Muscle layer of colon (tissue), 2 donors: ENCODE measurements around the gene ARHGAP29.

Experiments
- H3K27ac ChIP-seq: one replicate; pipeline ENCODE4 v1.7.0; 2013; ENCODE audit warnings: low read depth, mild to moderate bottlenecking, low read length, moderate library complexity
- H3K27me3 ChIP-seq, 2 donors: one replicate each; pipeline ENCODE4 v1.7.0; 2013; ENCODE audit warnings: low read length in 2 of 2, mild to moderate bottlenecking in 2 of 2; ENCODE audit not compliant: insufficient read depth in 2 of 2, control insufficient read depth in 1 of 2
- H3K36me3 ChIP-seq: one replicate; pipeline ENCODE4 v1.7.0; 2013; ENCODE audit warnings: mild to moderate bottlenecking, low read length; ENCODE audit not compliant: insufficient read depth
- H3K4me1 ChIP-seq: one replicate; pipeline ENCODE4 v1.7.0; 2013; ENCODE audit warnings: mild to moderate bottlenecking, low read length; ENCODE audit not compliant: insufficient read depth
- H3K4me3 ChIP-seq, 2 donors: one replicate each; pipeline ENCODE4 v1.7.0; 2013; ENCODE audit warnings: low read length in 2 of 2, low read depth in 1 of 2, mild to moderate bottlenecking in 1 of 2, moderate library complexity in 1 of 2
- H3K9ac ChIP-seq: one replicate; pipeline ENCODE4 v1.7.0; 2013; ENCODE audit warnings: low read length
- H3K9me3 ChIP-seq: one replicate; pipeline ENCODE4 v1.7.0; 2013; ENCODE audit warnings: mild to moderate bottlenecking, low read length
- donor health status: abdominal sarcoma.
- donor health status: Adenocarcinoma of cecum.

The ARHGAP29 gene

DNA sequence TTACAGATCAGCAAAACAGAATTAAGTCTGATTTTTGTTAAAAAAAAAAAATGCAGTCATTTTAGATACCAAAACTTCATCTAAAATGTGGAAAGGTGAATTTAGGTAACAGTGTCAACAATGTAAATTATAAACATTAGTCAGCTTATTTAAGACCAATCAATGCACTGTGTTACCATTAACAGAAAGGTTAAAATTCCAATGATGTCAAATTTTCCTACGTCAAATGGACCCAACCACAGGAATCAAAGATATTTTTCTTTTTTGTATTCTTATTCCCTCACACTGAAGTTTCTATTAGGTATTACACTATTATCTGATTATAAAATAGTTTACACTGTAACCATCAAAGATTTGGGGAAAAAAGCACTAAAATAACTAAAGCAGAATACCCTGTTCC lies 6.5 kb downstream of the ARHGAP29 start:
- H3K9me3 ChIP-seq = no peaks in the 10 kb centered on the region
- H3K36me3 ChIP-seq = no peaks in the 10 kb centered on the region
- H3K4me3 ChIP-seq = no peak overlapping the region
- H3K9ac ChIP-seq = no peak overlapping the region
- H3K27me3 ChIP-seq = no peaks in the 10 kb centered on the region
- H3K4me1 ChIP-seq = no peaks in the 10 kb centered on the region
- H3K27ac ChIP-seq = no peak overlapping the region

DNA sequence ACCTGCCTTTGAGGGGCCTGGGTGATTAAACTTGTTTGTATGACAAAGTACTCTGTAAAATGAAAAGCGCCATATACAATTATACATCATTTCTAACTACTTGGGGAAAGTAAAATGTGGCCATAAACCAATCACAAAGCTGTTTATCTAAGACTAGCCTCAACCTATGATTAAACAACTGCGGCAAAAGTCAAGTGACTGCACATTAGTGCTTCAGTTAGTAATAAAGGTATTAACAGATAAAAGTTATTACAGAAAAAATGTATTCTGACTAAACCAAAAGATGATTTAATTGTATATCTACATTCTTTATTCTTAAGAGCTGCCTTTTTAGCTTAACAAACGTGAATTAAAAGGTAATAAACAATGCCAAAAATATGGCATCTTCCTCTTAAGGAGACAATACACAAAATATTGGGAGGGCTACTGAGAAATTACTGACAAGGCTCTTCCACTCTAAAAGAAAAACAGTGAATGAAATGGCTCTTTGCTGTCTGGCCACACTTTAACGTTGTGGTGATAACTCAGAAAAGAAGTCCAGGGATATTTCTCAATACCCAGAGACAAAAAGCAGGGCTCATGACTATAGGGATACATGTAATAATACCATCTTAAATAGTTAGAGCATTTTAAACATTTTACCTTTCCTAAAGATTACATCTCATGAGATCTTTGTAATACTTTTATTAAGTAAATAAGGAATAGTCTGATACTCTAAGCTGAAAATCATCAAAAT lies 8.6 kb downstream of the ARHGAP29 start:
- Histone ChIP-seq H3K4me3 (no peak overlapping the region), H3K27ac (no peak overlapping the region)

DNA sequence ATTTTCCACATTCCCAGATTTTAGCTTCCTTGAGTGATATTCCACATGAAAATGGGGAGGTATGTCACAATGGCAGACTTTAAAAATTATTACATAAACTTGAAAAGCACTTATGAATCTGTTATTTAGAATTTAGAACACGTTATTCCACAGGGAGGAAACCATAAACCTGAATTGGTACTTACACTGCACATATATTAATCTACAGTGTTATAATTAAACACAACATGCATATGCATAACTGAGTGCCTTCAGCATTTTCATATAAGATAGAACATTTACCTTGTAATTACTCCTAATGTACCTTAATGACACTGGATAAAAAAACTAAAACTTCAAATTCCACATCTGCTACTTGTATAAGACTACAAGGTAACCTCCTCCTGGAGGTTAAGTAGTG lies 9.8 kb downstream of the ARHGAP29 start:
- H3K4me3 ChIP-seq = no peak overlapping the region
- H3K36me3 ChIP-seq = no peaks in the 10 kb centered on the region
- H3K27ac ChIP-seq = no peak overlapping the region
- H3K9me3 ChIP-seq = no peaks in the 10 kb centered on the region
- no peak overlapping the region for H3K9ac ChIP-seq
- H3K27me3 ChIP-seq = no peaks in the 10 kb centered on the region
- H3K4me1 ChIP-seq = no peaks in the 10 kb centered on the region

More for the DNA sequence above, 8.6 kb downstream of the ARHGAP29 start:
- no peaks in the 10 kb centered on the region for H3K9me3 ChIP-seq
- no peaks in the 10 kb centered on the region for H3K27me3 ChIP-seq
- no peaks in the 10 kb centered on the region for H3K36me3 ChIP-seq
- no peaks in the 10 kb centered on the region for H3K4me1 ChIP-seq
- H3K9ac ChIP-seq = no peak overlapping the region

DNA sequence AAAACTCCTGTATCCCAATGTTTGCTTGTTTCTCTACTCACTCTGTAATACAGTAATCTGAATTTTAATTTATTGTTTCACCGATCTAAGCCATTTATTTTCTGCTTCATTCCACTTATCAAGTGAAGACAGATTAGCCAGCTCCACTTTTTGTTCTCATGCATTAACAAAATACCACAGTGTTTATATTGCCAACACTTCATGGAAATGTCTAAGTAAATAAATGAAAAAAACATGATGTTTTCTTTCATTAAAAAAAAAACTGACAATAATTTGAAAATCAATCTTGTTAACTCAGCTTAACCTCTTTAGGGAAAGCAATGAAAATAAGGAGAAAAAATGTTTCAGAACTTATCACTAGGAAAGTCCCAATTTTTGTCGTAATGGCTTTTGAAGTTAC lies 11.5 kb downstream of the ARHGAP29 start:
- no peaks in the 10 kb centered on the region for H3K9me3 ChIP-seq
- H3K27ac ChIP-seq = no peak overlapping the region
- no peaks in the 10 kb centered on the region for H3K4me1 ChIP-seq

DNA sequence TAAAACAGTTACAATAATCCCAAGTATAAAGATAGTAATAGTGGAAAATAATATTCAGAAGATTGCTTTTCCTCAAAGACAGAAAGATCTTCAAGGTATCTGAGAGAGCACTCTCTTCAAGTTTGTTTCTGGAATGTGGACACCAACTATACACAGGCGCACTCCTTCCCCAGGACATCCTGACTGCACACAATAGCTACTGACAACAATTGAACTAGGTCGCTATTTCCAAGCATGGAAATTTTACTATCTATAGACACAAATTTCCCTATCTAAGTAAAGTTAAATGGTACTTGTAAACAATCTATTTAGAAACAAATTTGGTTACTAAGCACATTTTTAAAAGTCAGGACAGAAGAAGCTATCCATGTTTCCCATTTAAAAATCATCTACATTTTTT lies 19.1 kb downstream of the ARHGAP29 start:
- no peak overlapping the region for H3K27ac ChIP-seq

More for the DNA sequence above, 11.5 kb downstream of the ARHGAP29 start:
- Histone ChIP-seq H3K4me3 (no peak overlapping the region), H3K9ac (no peak overlapping the region), H3K36me3 (no peaks in the 10 kb centered on the region), H3K27me3 (no peaks in the 10 kb centered on the region)

DNA sequence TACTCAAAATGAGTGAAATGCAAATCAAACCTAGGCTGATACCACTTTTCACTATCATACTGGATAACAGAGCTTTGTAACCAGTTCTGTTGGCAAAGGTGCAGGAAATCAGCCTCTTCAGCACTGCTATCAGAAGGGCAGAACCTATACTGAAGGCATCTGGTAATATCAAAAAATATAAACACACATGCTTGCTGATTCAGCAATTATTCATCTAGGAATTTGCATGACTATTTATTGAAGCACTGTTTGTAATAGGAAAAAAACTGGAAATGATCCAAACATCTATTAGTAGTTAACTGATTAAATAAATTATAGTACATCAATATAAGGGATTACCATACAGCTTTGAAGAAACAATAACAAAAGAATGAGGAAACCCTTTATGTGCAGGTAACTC lies 21.4 kb downstream of the ARHGAP29 start:
- Histone ChIP-seq H3K9ac (no peak overlapping the region), H3K27me3 (no peaks in the 10 kb centered on the region), H3K27ac (no peak overlapping the region), H3K4me1 (no peaks in the 10 kb centered on the region), H3K4me3 (no peak overlapping the region), H3K9me3 (no peaks in the 10 kb centered on the region), H3K36me3 (no peaks in the 10 kb centered on the region)

More for the DNA sequence above, 19.1 kb downstream of the ARHGAP29 start:
- Histone ChIP-seq H3K4me3 (no peak overlapping the region), H3K9ac (no peak overlapping the region), H3K9me3 (no peaks in the 10 kb centered on the region), H3K27me3 (no peaks in the 10 kb centered on the region), H3K4me1 (no peaks in the 10 kb centered on the region), H3K36me3 (no peaks in the 10 kb centered on the region)

DNA sequence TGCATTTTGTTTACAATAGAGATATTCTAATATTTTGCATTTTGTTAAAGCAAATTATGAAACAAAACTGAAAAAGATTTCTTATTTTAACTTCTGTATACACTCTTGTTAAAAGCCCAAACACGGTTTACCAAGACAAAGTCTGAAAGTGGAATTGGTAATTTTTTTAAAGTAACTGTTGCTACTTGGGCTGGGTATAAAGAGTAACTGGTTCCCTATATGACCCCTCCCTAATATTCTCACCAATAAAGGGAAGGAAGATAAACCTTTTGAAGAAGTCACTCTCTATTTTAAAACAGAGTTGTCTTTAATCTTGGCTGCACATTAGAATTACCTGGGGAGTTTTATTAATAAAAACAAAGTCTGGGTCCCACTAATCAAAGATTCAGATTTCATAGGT lies 27.4 kb downstream of the ARHGAP29 start:
- no peak overlapping the region for H3K27ac ChIP-seq
- H3K9ac ChIP-seq = no peak overlapping the region
- H3K4me1 ChIP-seq = no peaks in the 10 kb centered on the region
- H3K27me3 ChIP-seq = no peaks in the 10 kb centered on the region
- H3K9me3 ChIP-seq = no peaks in the 10 kb centered on the region
- H3K4me3 ChIP-seq = no peak overlapping the region
- H3K36me3 ChIP-seq = no peaks in the 10 kb centered on the region

DNA sequence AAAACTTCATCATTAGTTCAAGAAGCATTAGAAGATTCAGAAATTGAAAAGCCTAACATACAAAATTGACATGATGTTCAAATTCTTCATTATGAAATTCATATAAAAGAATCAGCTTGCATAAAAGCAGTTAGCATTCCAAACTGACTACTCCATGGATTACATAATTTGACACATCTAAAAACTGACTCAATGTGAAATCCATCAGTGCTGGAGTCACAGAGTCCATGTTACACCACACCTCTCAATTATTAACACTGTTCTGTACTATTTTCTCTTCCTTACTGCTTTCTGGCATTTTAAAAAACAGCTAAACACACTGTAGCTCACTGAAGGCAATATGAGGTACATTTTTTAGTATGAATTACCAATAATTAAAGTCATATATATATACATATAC lies 28.0 kb downstream of the ARHGAP29 start:
- Histone ChIP-seq H3K4me3 (no peak overlapping the region), H3K9ac (no peak overlapping the region), H3K4me1 (no peaks in the 10 kb centered on the region), H3K9me3 (no peaks in the 10 kb centered on the region), H3K36me3 (no peaks in the 10 kb centered on the region), H3K27ac (no peak overlapping the region), H3K27me3 (no peaks in the 10 kb centered on the region)

DNA sequence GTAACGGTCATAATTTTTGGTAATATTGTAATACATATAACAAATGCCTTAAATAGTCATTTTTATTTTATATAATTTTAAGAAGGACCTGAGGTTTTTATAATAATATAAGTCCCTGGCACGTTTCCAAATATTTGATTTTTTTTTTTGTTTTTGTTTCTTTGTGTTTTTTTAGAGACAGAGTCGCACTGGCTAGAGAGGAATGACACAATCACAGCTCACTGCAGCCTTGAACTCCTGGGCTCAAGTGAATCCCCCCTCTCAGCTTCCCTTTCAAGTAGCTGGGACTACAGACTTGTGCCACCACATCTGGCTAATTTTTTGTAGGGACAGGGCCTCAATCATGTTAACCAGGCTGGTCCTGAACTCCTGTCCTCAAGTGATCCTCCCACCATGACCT lies 29.7 kb downstream of the ARHGAP29 start:
- Histone ChIP-seq H3K4me3 (no peak overlapping the region), H3K27ac (no peak overlapping the region), H3K27me3 (no peaks in the 10 kb centered on the region), H3K36me3 (no peaks in the 10 kb centered on the region), H3K9me3 (no peaks in the 10 kb centered on the region), H3K9ac (no peak overlapping the region), H3K4me1 (no peaks in the 10 kb centered on the region)

DNA sequence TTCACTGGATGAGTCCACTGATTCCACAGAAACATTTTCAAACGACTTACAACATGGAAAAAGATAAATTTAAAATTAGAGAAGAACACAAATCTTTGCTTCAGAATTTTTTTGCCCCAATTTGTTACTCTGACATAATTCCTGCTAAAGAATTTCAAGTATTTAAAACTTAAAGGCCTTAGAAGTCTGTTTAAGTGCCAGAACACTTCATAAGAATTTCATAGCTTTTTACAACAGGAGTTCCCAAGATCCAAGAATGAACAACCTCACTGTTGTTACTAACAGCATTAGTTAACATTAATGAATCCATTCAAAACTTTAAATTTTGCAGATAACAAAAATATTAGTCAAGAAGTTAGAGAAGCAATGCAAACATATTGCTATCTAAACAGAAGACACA lies 31.7 kb downstream of the ARHGAP29 start:
- Histone ChIP-seq H3K4me1 (no peaks in the 10 kb centered on the region), H3K9ac (no peak overlapping the region), H3K27ac (no peak overlapping the region), H3K27me3 (no peaks in the 10 kb centered on the region), H3K36me3 (no peaks in the 10 kb centered on the region), H3K9me3 (no peaks in the 10 kb centered on the region), H3K4me3 (no peak overlapping the region)

DNA sequence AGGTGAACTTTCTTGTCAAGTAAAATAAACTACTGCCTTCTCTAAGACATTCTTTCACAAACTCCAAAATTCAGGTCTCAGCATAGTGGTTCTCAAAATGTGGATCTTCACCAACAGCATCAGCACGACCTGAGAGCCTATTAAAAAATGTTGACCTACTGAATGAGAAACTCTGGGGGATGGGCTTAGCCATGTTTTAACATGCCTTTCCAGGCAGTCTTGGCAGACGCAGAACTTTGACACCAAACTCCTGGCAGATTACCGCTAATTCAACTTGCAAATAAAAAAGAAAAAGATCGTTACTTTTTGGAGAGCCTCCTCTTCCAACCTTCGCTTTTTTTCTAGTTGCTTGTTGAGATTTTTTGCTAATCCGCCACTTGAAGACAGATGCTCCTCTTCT lies 35.1 kb downstream of the ARHGAP29 start:
- Histone ChIP-seq H3K27ac (no peak overlapping the region), H3K36me3 (no peaks in the 10 kb centered on the region), H3K9me3 (no peaks in the 10 kb centered on the region)

DNA sequence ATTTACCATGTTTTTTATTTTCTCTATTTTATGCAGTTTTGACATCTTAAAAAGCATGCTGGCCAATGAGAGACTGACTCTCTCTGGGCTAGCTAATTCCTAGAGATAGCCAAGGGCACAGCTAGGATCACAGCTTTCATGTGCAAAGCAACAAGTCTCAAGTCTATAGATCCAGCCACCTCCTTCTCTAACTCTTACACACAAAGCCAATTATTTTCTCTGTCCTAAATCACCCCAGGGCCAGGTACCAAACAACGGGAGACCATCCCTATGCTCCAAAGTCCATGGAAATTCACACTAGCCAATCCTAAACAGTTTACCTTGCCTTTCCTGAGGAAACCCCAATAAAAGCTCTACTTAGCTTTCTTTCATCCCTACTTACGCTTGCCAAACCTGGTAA lies 38.0 kb downstream of the ARHGAP29 start:
- Histone ChIP-seq H3K9me3 (no peaks in the 10 kb centered on the region), H3K4me1 (no peaks in the 10 kb centered on the region), H3K27ac (no peak overlapping the region)

More for the DNA sequence above, 35.1 kb downstream of the ARHGAP29 start:
- Histone ChIP-seq H3K4me3 (no peak overlapping the region), H3K9ac (no peak overlapping the region), H3K27me3 (no peaks in the 10 kb centered on the region), H3K4me1 (no peaks in the 10 kb centered on the region)

More for the DNA sequence above, 38.0 kb downstream of the ARHGAP29 start:
- H3K36me3 ChIP-seq = no peaks in the 10 kb centered on the region
- no peak overlapping the region for H3K9ac ChIP-seq
- H3K4me3 ChIP-seq = no peak overlapping the region
- H3K27me3 ChIP-seq = no peaks in the 10 kb centered on the region
